ENCODE data around the gene NUB1.

Gene NUB1

DNA sequence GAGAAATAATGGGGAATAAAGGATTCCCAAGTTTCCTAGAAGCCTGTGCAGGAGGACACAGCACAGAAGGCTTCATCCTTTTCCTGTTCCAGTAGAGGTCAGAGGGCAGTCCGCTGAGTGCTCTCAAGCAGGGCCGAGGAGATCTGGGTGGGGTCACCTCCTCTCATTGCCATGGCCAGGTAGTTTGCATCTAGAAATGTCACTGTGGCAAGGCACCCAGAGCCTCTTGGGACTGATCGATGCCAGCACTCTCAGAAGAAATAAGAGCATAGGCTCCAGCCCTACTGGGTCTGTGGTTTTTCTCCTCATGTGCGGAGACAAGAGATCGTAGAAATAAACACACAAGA, 7.9 kb downstream of the NUB1 start:
- no peak for DNase-seq
- Histone ChIP-seq H3K27ac (no peak overlapping the region), H3K36me3 (replicated peaks) (peaks cover 64% of the 10 kb centered on the region), H3K27me3 (replicated peaks) (no peaks in the 10 kb centered on the region), H3K4me3 (ENCODE audit: low read depth, low read length) (no peak overlapping the region)
- in situ Hi-C loops (cut with HindIII; ENCODE audit: low pct_ligation_motif_present, low sequenced_read_pairs) = no loop called here
- TF ChIP-seq, protein P1, sequence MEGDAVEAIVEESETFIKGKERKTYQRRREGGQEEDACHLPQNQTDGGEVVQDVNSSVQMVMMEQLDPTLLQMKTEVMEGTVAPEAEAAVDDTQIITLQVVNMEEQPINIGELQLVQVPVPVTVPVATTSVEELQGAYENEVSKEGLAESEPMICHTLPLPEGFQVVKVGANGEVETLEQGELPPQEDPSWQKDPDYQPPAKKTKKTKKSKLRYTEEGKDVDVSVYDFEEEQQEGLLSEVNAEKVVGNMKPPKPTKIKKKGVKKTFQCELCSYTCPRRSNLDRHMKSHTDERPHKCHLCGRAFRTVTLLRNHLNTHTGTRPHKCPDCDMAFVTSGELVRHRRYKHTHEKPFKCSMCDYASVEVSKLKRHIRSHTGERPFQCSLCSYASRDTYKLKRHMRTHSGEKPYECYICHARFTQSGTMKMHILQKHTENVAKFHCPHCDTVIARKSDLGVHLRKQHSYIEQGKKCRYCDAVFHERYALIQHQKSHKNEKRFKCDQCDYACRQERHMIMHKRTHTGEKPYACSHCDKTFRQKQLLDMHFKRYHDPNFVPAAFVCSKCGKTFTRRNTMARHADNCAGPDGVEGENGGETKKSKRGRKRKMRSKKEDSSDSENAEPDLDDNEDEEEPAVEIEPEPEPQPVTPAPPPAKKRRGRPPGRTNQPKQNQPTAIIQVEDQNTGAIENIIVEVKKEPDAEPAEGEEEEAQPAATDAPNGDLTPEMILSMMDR (IDR thresholded peaks at IDR 0.05; ENCODE audit: low read depth, low read length, missing control alignments) = no peak

DNA sequence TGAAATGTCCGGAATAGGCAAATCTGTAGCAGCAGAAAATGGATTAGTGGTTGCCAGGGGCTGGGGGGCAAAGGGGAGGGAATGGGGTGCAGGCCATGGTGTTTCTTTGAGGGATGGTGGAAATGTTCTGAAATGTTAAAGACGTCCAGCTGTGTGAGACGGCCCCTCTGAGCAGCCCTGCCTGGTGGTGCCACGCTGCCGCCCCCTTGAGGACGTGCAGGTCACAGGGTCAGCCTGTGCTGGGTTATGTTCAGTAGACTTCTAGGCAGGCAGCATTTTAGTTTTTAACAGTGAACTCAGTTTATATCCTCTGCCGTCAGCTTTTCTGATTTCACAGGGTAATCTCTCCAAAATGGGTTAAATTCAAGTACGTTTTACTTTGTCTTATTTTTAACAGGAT, 9.4 kb downstream of the NUB1 start:
- Histone ChIP-seq H3K27ac (no peak overlapping the region), H3K4me3 (ENCODE audit: low read depth, low read length) (no peak overlapping the region), H3K27me3 (replicated peaks) (no peaks in the 10 kb centered on the region), H3K36me3 (replicated peaks) (peaks cover 67% of the 10 kb centered on the region)
- in situ Hi-C loops (cut with HindIII; ENCODE audit: low pct_ligation_motif_present, low sequenced_read_pairs) = no loop called here
- TF ChIP-seq, protein P1 (IDR thresholded peaks at IDR 0.05; ENCODE audit: low read depth, low read length, missing control alignments) = peak; percentile 29
- no peak for DNase-seq

DNA sequence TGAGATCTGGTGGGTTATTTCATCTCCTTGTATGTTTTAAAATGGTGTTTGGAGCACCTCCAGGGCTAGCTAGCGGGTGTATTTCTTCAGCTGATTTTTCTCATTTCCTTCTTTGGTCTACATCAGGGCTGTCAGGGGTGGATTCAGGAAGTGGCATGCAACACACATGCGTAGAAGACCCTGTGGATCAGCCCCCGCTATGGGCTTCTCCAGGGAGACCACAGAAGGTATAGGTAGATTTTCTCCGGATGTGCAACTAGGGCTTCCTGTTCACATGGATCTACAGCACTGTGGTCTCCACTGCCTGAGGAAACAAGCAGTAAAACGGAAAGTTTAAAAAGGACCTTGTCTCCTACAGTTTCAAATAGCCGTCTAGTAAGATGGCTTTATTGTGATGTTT, 10.4 kb downstream of the NUB1 start:
- TF ChIP-seq, protein P1 (IDR thresholded peaks at IDR 0.05; ENCODE audit: low read depth, low read length, missing control alignments) = no peak
- in situ Hi-C loops (cut with HindIII; ENCODE audit: low pct_ligation_motif_present, low sequenced_read_pairs) = no loop called here
- H3K4me3 ChIP-seq (ENCODE audit: low read depth, low read length) = no peak overlapping the region
- peaks cover 68% of the 10 kb centered on the region for H3K36me3 ChIP-seq (replicated peaks)
- DNase-seq = no peak
- no peak overlapping the region for H3K27ac ChIP-seq
- no peaks in the 10 kb centered on the region for H3K27me3 ChIP-seq (replicated peaks)

- peaks cover 71% of the 10 kb centered on the region for H3K36me3 ChIP-seq (replicated peaks)
- no peaks in the 10 kb centered on the region for H3K27me3 ChIP-seq (replicated peaks)
- in situ Hi-C loops (cut with HindIII; ENCODE audit: low pct_ligation_motif_present, low sequenced_read_pairs) = no loop called here
- TF ChIP-seq, protein P1 (IDR thresholded peaks at IDR 0.05; ENCODE audit: low read depth, low read length, missing control alignments) = no peak
- H3K27ac ChIP-seq = no peak overlapping the region
- DNase-seq = no peak
- H3K4me3 ChIP-seq (ENCODE audit: low read depth, low read length) = no peak overlapping the region
These were observed 10.9 kb downstream of the NUB1 start for GRCh38 chr7:151352512-151352911.

- TF ChIP-seq, protein P1 (IDR thresholded peaks at IDR 0.05; ENCODE audit: low read depth, low read length, missing control alignments) = no peak
- peak; percentile 30 for DNase-seq
- Histone ChIP-seq H3K4me3 (ENCODE audit: low read depth, low read length) (no peak overlapping the region), H3K27ac (no peak overlapping the region), H3K27me3 (replicated peaks) (no peaks in the 10 kb centered on the region), H3K36me3 (replicated peaks) (peaks cover 24% of the 10 kb centered on the region)
- in situ Hi-C loops (cut with HindIII; ENCODE audit: low pct_ligation_motif_present, low sequenced_read_pairs) = no loop called here
These were observed 19.8 kb downstream of the NUB1 start for GRCh38 chr7:151361193-151361959.

DNA sequence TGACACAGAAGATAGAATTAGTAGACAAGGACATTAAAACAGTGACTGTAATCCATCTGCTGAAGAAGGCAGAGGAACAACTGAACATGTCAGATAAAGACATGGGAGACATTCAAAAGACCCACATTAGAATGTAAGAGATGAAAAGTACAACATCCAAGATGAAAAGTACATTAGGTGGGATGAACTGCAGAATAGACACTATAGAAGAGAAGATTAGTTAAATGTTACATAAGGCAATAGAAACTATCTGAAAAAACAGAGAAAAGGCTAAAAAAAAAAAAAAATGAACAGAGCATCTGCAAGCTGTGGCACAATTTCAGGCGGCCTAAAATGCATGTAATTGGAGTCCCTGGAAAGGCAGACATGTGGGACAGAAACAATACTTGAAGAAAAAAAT, 21.6 kb downstream of the NUB1 start:
- H3K27me3 ChIP-seq (replicated peaks) = no peaks in the 10 kb centered on the region
- H3K27ac ChIP-seq = no peak overlapping the region
- in situ Hi-C loops (cut with HindIII; ENCODE audit: low pct_ligation_motif_present, low sequenced_read_pairs) = no loop called here
- no peak for DNase-seq
- peaks cover 9% of the 10 kb centered on the region for H3K36me3 ChIP-seq (replicated peaks)
- no peak overlapping the region for H3K4me3 ChIP-seq (ENCODE audit: low read depth, low read length)
- TF ChIP-seq, protein P1 (IDR thresholded peaks at IDR 0.05; ENCODE audit: low read depth, low read length, missing control alignments) = no peak
